HG03378 (cell line): Measurements from ENCODE around the gene NMRK1.

ENCODE experiments used
- ATAC-seq: cut with Tn5 transposase; IDR thresholded peaks from one replicate; pipeline ENCODE4 v1.9.1; 2021; ENCODE audit warnings: mild to moderate bottlenecking, moderate library complexity; ENCODE audit not compliant: unreplicated experiment

NMRK1 gene

GRCh38 chr9:75102177-75102790 lies 14.3 kb upstream of the NMRK1 start:
- ATAC-seq = no peak

GRCh38 chr9:75101004-75101588 lies 13.1 kb upstream of the NMRK1 start:
- ATAC-seq = no peak

GRCh38 chr9:75096796-75097195 lies 8.8 kb upstream of the NMRK1 start:
- no peak for ATAC-seq

- ATAC-seq = no peak
Measured at GRCh38 chr9:75092766-75093165, 4.8 kb upstream of the NMRK1 start.

GRCh38 chr9:75090579-75090978 lies 2.6 kb upstream of the NMRK1 start:
- ATAC-seq = no peak

GRCh38 chr9:75089373-75089766 lies 1.4 kb upstream of the NMRK1 start:
- ATAC-seq = no peak

- peak; percentile 51 for ATAC-seq
Measured at GRCh38 chr9:75088646-75089372, 854 bp upstream of the NMRK1 start.

- ATAC-seq = peak; percentile 40
Measured at GRCh38 chr9:75087289-75087823, 599 bp downstream of the NMRK1 start.

GRCh38 chr9:75086541-75087288 lies 1.2 kb downstream of the NMRK1 start:
- no peak for ATAC-seq

- no peak for ATAC-seq
Measured at GRCh38 chr9:75085640-75086039, 2.3 kb downstream of the NMRK1 start.

- no peak for ATAC-seq
Measured at GRCh38 chr9:75084081-75084672, 3.8 kb downstream of the NMRK1 start.

- no peak for ATAC-seq
Measured at GRCh38 chr9:75083188-75083970, 4.6 kb downstream of the NMRK1 start.

- ATAC-seq = no peak
Measured at GRCh38 chr9:75081632-75082031, 6.3 kb downstream of the NMRK1 start.

GRCh38 chr9:75072895-75073294 lies 15.1 kb downstream of the NMRK1 start:
- no peak for ATAC-seq

GRCh38 chr9:75071530-75072122 lies 16.3 kb downstream of the NMRK1 start:
- ATAC-seq = peak; percentile 60

- ATAC-seq = no peak
Measured at GRCh38 chr9:75069171-75069570, 18.8 kb downstream of the NMRK1 start.

GRCh38 chr9:75067894-75068293 lies 20.1 kb downstream of the NMRK1 start:
- no peak for ATAC-seq

- no peak for ATAC-seq
Measured at GRCh38 chr9:75065510-75065909, 22.4 kb downstream of the NMRK1 start.

GRCh38 chr9:75064307-75065025 lies 23.5 kb downstream of the NMRK1 start:
- no peak for ATAC-seq
